ENCODE data around the gene ENTPD7.

ENTPD7 gene

GRCh38 chr10:99647601-99648151 lies 11.6 kb upstream of the ENTPD7 start:
- H3K4me3 ChIP-seq (ENCODE audit: low read depth, low read length), result no peak overlapping the region

GRCh38 chr10:99648717-99649116 lies 10.6 kb upstream of the ENTPD7 start:
- no peak overlapping the region for H3K4me3 ChIP-seq (ENCODE audit: low read depth, low read length)

DNA sequence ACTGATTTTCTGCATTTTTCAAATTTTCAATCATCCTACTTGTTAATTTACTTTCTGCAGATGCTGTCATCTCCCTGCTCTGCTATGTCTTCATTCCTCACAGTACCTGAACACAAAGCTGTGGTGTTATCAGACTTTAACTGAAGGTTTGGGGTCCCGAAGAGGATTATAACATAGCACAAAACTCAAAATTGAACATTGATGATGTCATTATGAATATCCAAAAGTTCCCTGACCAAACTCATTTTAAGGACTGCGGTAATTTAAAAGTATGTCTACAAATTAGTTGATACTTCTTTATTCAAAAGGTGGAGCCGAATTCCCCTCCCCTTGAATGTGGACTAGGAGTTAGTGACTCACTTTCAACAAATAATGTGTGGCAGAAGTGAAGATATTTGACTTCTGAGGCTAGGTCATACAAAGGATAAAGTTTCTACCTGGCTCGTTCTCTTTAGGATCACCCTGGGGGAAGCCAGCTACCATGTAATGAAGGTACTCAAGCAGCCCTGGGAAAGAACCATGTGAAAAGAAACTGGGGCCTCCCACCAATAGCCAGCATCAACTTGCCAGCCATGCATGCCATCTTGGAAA lies 6.4 kb upstream of the ENTPD7 start:
- H3K4me3 ChIP-seq (ENCODE audit: low read depth, low read length), result no peak overlapping the region

DNA sequence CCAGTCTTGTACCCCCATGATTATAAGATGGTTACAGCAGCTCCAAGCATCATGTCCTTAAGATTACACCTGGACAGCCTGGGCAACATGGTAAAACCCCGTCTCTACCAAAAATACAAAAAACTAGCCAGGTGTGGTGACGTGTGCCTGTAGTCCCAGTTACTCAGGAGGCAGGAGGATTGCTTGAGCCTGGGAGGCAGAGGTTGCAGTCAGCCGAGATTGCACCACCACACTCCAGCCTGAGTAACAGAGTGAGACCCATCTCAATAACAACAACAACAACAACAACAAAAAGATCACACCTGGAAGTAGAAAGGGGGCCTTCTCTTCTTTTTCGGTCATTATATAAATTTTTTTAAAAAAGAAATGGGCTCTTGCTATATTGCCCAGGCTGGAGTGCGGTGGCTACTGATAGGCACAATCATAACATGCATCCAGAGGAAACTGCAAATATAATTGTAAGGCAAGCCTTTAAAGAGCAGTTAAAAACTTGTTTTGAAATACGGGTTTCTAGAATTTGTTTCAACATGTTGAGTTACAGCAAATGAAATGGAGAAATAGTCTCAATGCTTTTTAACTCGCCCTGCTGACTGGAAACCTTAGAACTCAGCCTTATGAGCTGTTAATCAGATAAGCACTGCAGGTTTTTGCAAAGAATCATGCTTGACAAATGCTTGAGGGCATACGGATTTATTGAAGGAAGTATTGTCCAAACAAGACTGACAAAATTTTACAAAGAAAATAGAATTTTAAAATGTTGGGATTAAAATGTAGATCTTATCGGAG lies 4.7 kb upstream of the ENTPD7 start:
- H3K4me3 ChIP-seq (ENCODE audit: low read depth, low read length), result no peak overlapping the region

GRCh38 chr10:99656199-99657064 lies 2.9 kb upstream of the ENTPD7 start:
- H3K4me3 ChIP-seq (ENCODE audit: low read depth, low read length), result no peak overlapping the region

DNA sequence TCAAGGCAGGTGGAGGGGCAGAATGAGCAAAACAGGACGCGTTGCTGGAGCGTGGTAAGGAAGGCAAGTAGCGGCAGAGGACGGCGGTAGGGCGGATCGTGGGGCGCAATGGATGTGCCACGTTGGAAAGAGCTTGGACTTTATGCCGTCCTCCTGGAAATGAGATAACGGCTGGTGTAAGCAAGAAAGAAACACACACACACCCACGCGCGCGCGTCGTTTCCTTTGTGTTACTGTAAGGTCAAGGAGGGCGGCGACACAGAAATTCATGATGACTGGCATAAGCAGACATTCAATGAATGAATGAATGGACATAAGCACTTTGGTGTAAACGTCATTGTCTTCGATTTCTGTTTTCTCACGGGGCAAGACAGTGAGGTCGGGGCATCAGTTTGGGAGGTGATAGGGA lies 683 bp upstream of the ENTPD7 start:
- peak overlapping the region; percentile 77 for H3K4me3 ChIP-seq (ENCODE audit: low read depth, low read length)

DNA sequence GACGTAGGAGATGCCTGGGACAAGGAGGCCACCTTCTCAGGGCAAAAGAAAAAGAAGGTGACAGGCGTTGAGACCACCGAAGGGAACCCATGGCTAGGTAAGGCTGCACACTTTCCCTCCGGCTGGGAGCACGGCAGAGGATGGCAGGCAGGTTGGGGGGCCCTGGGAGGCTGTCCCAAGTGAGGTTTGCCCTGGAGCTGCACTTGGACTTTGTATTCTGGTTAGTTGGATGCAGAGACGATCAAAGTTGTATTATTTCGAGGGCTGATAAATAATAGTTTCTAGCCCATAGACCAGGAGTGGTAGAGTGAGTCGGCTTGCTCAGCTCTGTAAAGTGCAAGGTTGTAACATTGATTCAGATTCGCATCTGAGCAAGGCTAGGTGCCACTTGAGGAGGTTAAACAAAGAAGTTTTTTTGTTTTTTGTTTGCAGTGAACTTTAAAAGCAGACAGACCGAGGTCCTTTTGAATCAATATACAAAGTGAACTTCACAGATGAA lies 608 bp downstream of the ENTPD7 start:
- H3K4me3 ChIP-seq (ENCODE audit: low read depth, low read length), result peak overlapping the region; percentile 88

DNA sequence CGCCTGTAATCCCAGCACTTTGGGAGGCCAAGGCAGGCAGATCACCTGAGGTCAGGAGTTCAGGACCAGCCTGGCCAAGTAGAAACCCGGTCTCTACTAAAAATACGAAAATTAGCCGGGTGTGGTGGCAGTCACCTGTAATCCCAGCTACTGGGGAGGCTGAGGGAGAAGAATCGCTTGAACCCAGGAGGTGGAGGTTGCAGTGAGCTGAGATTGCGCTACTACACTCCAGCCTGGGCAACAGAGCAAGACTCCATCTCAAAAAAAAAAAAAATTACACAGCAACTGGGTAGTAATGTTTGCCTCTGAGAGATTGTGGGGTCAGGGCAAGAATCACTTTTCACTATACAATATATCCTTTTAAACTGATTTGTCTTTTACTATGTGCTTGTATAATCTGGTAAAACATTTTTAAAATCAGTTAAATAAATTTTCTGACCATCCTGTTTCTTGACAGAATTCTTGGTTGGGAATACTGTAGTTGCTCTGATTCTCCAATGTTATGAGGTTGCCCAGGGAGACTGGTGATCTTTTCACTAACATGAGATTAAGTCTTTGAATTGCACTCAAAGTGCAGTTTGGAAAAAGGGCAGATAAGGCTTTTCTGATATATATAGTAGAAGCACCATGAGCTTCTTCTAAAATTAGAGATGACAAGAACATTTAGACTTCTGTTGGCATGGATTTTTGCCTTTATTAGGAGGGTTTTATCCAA lies 1.5 kb downstream of the ENTPD7 start:
- no peak overlapping the region for H3K4me3 ChIP-seq (ENCODE audit: low read depth, low read length)

DNA sequence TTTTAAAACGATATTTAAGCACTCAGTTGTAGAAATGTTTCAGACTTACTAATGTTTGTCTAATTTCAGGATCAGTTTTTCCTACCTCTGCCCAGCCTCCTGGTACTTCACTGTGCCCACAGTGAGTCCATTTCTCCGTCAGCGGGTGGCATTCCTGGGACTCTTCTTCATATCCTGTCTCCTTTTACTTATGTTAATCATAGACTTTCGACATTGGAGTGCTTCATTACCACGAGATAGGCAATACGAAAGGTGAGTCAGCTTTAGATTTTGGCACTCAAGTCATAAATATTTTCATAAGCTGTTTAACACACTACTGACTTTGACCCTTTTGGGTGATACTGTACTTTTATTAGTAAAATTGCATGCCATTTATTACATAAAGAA lies 2.1 kb downstream of the ENTPD7 start:
- no peak overlapping the region for H3K4me3 ChIP-seq (ENCODE audit: low read depth, low read length)

DNA sequence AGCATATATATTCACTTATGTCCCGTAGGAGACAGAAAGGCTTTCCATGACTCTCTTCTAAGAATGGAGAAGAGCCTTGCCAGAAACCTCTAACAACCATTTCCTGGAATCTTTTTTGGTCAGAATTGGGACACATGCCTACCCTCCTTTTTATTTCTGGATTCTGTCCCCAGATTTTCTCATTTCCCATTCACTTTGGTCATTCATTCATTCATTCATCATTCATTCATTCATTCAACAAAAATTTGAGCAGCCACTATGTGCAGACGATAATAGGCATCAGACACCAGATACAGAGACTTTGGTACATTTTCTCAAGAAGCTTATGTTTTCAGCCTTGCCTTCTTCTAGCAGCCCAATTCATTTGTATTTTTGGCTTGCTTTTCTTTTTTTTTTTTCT lies 6.0 kb downstream of the ENTPD7 start:
- H3K4me3 ChIP-seq (ENCODE audit: low read depth, low read length), result no peak overlapping the region

DNA sequence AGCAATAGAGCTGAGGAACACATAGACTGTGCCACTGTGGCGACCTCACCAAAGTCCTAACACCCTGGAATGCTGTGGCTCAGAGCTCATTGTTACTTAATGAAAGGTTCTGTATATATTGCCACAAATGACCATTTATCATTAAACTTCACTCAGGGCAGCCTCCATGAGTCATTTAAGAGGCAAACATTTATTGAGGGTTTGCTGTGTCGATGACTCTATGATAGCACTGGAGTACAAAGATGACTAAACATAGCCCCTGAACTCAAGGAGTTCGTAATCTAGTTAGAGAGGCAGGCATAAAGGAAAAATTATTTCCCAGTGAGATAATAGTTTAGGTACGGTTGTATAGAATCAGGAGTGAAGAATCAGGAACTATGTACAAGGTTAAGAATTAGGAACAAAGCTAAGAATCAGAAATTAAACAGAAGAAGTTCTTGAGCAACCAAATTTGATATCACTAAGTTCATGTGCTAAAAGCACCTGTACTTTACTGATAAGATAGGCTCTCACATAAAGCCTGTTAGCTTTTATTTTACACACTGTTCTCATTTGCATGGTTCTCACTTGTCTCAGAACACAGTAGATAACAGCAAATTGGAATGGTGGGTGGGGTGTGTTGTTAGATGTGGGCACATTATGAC lies 7.9 kb downstream of the ENTPD7 start:
- H3K4me3 ChIP-seq (ENCODE audit: low read depth, low read length), result no peak overlapping the region

DNA sequence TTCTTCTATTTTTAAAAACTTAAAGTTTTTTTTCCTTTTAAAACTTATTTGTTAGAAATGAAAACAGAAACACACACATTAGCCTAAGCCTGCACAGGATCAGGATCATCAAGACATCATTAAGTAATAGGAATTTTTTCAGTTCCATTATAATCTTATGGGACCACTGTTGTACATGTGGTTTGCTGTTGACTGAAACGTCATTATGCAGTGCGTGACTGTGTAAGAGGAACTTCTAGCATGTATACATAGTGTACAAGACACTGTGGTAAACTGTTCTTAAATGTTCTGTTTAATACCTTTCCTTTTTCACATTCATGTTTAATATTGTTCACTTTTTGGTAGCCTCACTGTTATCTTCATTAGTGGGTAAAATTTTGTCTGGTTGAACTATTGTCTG lies 12.1 kb downstream of the ENTPD7 start:
- no peak overlapping the region for H3K4me3 ChIP-seq (ENCODE audit: low read depth, low read length)

DNA sequence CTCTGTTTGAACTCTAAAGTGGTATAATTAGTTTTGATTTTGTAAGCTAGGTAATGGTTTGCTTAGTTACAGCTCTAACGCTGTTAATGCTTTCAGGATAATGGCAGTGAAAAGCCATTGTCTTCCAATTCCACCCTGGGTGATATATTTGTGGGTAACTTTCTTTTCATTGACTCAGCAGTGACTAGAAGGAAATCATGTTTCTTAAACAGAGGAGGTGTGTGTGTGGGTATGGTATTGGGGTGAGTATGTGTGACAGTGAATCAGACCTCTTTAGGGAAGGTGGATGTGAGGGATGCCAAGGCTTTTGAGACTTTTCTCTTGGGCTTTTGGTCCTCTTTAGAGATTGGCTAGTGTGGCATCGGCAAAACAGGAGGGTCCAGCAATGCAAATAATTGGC lies 13.6 kb downstream of the ENTPD7 start:
- H3K4me3 ChIP-seq (ENCODE audit: low read depth, low read length), result no peak overlapping the region

DNA sequence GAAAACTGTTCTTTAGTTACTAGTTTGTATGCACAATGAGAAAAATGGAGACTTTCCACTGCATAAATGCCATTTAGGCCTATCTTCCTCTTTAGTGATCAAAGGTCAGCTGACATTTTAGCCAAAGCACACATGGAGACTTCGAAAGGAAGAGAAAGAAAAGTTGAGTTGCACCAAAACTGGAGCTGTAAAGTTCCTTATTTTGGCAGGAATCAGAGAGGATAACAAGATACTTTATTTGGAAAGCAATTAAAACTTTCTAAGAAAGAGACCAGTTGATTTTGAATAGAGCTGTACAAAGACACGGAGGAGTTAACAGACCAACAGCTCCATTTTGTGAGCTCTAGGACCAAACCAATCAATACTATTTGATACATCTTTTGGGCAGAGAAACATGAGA lies 14.2 kb downstream of the ENTPD7 start:
- H3K4me3 ChIP-seq (ENCODE audit: low read depth, low read length), result no peak overlapping the region

GRCh38 chr10:99674762-99675161 lies 15.5 kb downstream of the ENTPD7 start:
- H3K4me3 ChIP-seq (ENCODE audit: low read depth, low read length), result no peak overlapping the region

- no peak overlapping the region for H3K4me3 ChIP-seq (ENCODE audit: low read depth, low read length)
Observed at GRCh38 chr10:99676426-99676825, 17.1 kb downstream of the ENTPD7 start.

- H3K4me3 ChIP-seq (ENCODE audit: low read depth, low read length), result no peak overlapping the region
Observed at GRCh38 chr10:99676895-99677294, 17.6 kb downstream of the ENTPD7 start.

GRCh38 chr10:99678921-99679320 lies 19.6 kb downstream of the ENTPD7 start:
- H3K4me3 ChIP-seq (ENCODE audit: low read depth, low read length), result no peak overlapping the region

DNA sequence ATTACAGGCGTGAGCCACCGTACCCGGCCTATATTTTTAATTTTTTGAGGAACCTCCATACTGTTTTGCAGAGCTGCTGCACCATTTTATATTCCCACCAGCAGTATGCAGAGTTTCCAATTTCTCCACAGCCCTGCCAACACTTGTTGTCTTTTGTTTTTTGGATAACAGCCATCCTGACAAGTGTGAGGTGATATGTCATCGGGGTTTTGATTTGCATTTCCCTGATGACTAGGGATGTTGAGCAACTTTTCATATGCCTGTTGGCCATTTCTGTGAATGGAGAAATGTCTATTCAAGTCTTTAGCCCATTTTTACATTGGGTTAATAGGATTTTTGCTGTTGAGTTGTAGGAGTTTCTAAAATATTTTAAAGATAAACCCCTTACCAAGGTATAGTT lies 22.2 kb downstream of the ENTPD7 start:
- no peak overlapping the region for H3K4me3 ChIP-seq (ENCODE audit: low read depth, low read length)

DNA sequence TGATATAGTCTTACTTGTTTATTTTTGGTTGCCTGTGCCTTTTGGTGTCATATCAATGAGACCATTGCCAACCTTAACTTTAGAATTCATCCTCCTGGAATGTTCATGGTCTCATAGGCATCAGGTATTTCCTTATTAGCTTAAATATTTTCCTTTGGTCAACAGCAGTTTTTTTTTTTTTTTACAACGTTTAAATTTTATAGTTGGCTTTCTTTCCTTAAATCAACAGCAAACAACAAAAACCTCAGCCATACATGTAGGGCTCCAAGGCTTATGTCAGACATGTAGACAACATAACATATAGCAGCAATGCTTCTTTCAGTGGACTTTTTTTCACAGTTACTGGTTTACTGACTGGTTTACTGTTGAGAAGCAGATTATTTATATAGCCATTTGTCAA lies 22.7 kb downstream of the ENTPD7 start:
- H3K4me3 ChIP-seq (ENCODE audit: low read depth, low read length), result no peak overlapping the region

Data from iPS-11a (cell line).